Measurements from ENCODE around the gene XCL2. TPM values are rescaled to one million over a fixed set of nuclear protein-coding genes. Genes with fewer than 3 reads are reported as not detected.

XCL2 gene
- total and polyA plus RNA-seq, 2 of the 4 experiments (the other 2 are of a cell fraction), result not detected

- dilution Hi-C loops (cut with HindIII; ENCODE audit: low sequenced_read_pairs, unreplicated experiment) (no loop called here), intact Hi-C loops (cut with micrococcal nuclease) (no loop called here), in situ Hi-C loops (cut with MboI; ENCODE audit: low sequenced_read_pairs) (no loop called here)
- Histone ChIP-seq H3K4me2 (ENCODE audit: low read depth, low read length) (no peak overlapping the region; the same call in 1 of the 2 replicates), H4K91ac (ENCODE audit: insufficient read depth, low read depth, low read length) (no peak overlapping the region), H3K27ac (ENCODE audit: insufficient read depth, low read length) (no peak overlapping the region), H3K4me3 (ENCODE audit: insufficient read depth, low read depth, low read length) (no peak overlapping the region), H2AFZ (replicated peaks; ENCODE audit: low read length, poor library complexity) (no peak overlapping the region), H2AK5ac (ENCODE audit: low read depth, low read length) (no peak overlapping the region), H3K9me3 (ENCODE audit: control insufficient read depth, insufficient read depth, low read length) (no peaks in the 10 kb centered on the region), H3K36me3 (ENCODE audit: control insufficient read depth, insufficient read depth, low read length) (no peaks in the 10 kb centered on the region), H2BK20ac (ENCODE audit: low read depth, low read length) (no peak overlapping the region), H2BK5ac (ENCODE audit: low read depth, low read length, poor library complexity, severe bottlenecking) (no peak overlapping the region), H3K23ac (ENCODE audit: low read depth, low read length) (no peak overlapping the region), H3K18ac (ENCODE audit: low read depth, low read length) (no peak overlapping the region), H2AK9ac (replicated peaks; ENCODE audit: low read depth, low read length, poor library complexity) (no peak overlapping the region), H4K20me1 (ENCODE audit: insufficient read depth, low read length) (no peaks in the 10 kb centered on the region), H3K9ac (ENCODE audit: low read depth, low read length) (no peak overlapping the region), H4K8ac (ENCODE audit: low read depth in 2 of 2, low read length in 2 of 2) (no peak overlapping the region), H3K14ac (replicated peaks; ENCODE audit: low read depth, low read length) (no peak overlapping the region), H2BK15ac (ENCODE audit: low read depth, low read length) (no peak overlapping the region), H3K27me3 (ENCODE audit: control insufficient read depth, insufficient read depth, low read length) (peaks cover 1% of the 10 kb centered on the region; the same call in 1 of the 2 replicates), H3K4me1 (ENCODE audit: control insufficient read depth, insufficient read depth, low read length) (peaks cover 1% of the 10 kb centered on the region; the same call in 1 of the 2 replicates), H2BK120ac (ENCODE audit: low read depth, low read length) (no peak overlapping the region), H4K5ac (ENCODE audit: low read depth, low read length) (no peak overlapping the region), H3K9me1 (ENCODE audit: insufficient read depth, low read length) (no peaks in the 10 kb centered on the region; the same call in 1 of the 2 replicates), H3K56ac (ENCODE audit: extremely low read depth, insufficient read depth, low read length) (no peak overlapping the region), H3K79me1 (ENCODE audit: low read depth in 1 of 2, low read length in 2 of 2) (no peaks in the 10 kb centered on the region), H3K4ac (ENCODE audit: low read depth, low read length) (no peak overlapping the region)
- 27% methylated on average over 2 of the region's 9 CpGs; no CpG with 5 or more reads in 1 of the 2 experiments for WGBS, 2 experiments (ENCODE audit: extremely low coverage in 2 of 2, insufficient read length in 1 of 2)
- DNase-seq, result no peak
- TF ChIP-seq NFE2L2 (IDR thresholded peaks at IDR 0.05; ENCODE audit: low read depth, low read length) (no peak), MAZ (IDR thresholded peaks at IDR 0.05; ENCODE audit: borderline replicate concordance, low read depth, low read length) (no peak), SMC3 (IDR thresholded peaks at IDR 0.05; ENCODE audit: low read depth, low read length) (no peak), CTCF (conservative IDR thresholded peaks at IDR 0.05; ENCODE audit: low read depth, low read length) (no peak), RAD21 (IDR thresholded peaks at IDR 0.05; ENCODE audit: low read length) (no peak), RFX5 (IDR thresholded peaks at IDR 0.05; ENCODE audit: low read depth, low read length) (no peak), CEBPB (IDR thresholded peaks at IDR 0.05; ENCODE audit: low read depth, low read length) (no peak), POLR2A (IDR thresholded peaks at IDR 0.05; ENCODE audit: low read depth, low read length) (no peak), ELK1 (IDR thresholded peaks at IDR 0.05; ENCODE audit: borderline replicate concordance, low read depth, low read length) (no peak), USF2 (IDR thresholded peaks at IDR 0.05; ENCODE audit: low read depth, low read length) (no peak), FOS (IDR thresholded peaks at IDR 0.05; ENCODE audit: low read depth, low read length) (no peak)
- BruUV-seq (replicated peaks), result no TSS peak
- ChIA-PET CTCF (interaction anchor here (0.6 kb wide), 1 partner anchor 619 kb away, joined by 3 read pairs; no protein-coding TSS in a partner anchor), POLR2A (ENCODE audit: unreplicated experiment) (no interaction called here)
- ATAC-seq (ENCODE audit: low read depth), result no peak
These were observed 30.0 kb downstream of the XCL2 start for GRCh38 chr1:168513656-168514404.
